GM21381 (cell line): ENCODE results near the gene MYOD1.

Experiments used
- ATAC-seq: cut with Tn5 transposase; IDR thresholded peaks from one replicate; pipeline ENCODE4 v1.9.1; 2021; ENCODE audit warnings: mild to moderate bottlenecking, moderate library complexity; ENCODE audit not compliant: unreplicated experiment

Gene MYOD1

DNA sequence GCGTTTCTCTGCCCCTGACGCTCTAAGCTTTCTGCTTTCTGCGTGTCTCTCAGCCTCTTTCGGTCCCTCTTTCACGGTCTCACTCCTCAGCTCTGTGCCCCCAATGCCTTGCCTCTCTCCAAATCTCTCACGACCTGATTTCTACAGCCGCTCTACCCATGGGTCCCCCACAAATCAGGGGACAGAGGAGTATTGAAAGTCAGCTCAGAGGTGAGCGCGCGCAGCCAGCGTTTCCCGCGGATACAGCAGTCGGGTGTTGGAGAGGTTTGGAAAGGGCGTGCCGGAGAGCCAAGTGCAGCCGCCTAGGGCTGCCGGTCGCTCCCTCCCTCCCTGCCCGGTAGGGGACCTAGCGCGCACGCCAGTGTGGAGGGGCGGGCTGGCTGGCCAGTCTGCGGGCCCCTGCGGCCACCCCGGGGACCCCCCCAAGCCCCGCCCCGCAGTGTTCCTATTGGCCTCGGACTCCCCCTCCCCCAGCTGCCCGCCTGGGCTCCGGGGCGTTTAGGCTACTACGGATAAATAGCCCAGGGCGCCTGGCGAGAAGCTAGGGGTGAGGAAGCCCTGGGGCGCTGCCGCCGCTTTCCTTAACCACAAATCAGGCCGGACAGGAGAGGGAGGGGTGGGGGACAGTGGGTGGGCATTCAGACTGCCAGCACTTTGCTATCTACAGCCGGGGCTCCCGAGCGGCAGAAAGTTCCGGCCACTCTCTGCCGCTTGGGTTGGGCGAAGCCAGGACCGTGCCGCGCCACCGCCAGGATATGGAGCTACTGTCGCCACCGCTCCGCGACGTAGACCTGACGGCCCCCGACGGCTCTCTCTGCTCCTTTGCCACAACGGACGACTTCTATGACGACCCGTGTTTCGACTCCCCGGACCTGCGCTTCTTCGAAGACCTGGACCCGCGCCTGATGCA is at the start of gene MYOD1:
Gene MYOD1 (plus strand): TSS at position 544 of the 910 bp plus-strand sequence. CDS start 212 bp downstream, at position 756.
- ATAC-seq, result no peak

DNA sequence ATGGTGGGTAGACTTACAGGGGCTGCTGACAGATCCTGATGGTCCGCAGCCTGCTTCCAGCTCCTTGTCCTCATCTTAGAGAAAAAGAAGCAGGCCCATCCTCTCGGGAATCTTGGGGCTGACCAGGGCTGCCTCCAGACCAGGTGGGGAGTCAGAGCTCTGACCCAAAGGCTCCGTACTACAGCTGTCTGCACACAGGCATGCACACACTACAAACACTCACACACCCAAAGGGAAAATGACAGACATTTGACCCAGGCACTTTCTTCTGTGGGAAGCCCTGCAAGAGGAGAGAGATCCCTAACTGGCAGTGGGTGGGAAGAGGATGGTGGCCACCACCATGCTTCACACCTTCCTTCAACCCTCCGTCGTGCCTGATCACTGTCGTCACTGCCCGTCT is 46.9 kb upstream of the MYOD1 start:
- no peak for ATAC-seq

DNA sequence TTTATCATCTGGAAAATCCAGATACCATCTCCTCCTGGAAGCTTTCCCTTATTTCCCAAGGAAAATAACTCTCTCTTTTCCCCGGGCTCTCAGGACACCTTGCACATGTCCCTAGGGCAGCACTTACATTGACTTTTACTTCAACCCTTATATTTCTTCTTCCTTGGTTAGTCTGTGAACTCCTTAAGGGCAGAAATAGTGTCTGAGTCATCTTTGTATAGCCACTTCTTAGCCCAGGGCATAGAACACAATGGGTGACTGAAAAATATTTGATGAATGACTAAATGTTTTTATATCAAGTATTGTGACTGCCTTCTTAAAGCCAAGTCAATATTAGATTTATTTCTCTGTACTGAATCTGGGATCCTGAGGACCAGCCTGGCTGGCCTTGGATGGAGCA is 45.4 kb upstream of the MYOD1 start:
- ATAC-seq, result no peak

DNA sequence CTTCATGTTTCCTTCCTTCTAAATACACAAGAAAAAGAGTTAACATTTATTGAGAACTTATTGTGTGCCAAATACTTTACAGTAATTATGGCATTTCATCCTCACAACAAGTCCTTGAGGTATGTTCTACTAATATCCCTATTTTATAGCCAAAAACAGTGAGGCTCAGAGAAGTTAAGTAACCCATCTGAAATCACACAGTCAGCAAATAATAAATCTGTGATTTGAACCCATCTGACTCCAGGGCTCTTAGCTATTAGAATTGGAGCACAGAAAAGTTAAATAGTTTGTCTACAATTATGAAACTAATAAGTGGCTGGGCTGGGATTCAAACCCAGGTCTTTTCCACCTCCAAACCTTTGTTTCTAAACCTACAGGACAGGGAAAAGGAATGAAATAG is 36.5 kb upstream of the MYOD1 start:
- ATAC-seq, result no peak

DNA sequence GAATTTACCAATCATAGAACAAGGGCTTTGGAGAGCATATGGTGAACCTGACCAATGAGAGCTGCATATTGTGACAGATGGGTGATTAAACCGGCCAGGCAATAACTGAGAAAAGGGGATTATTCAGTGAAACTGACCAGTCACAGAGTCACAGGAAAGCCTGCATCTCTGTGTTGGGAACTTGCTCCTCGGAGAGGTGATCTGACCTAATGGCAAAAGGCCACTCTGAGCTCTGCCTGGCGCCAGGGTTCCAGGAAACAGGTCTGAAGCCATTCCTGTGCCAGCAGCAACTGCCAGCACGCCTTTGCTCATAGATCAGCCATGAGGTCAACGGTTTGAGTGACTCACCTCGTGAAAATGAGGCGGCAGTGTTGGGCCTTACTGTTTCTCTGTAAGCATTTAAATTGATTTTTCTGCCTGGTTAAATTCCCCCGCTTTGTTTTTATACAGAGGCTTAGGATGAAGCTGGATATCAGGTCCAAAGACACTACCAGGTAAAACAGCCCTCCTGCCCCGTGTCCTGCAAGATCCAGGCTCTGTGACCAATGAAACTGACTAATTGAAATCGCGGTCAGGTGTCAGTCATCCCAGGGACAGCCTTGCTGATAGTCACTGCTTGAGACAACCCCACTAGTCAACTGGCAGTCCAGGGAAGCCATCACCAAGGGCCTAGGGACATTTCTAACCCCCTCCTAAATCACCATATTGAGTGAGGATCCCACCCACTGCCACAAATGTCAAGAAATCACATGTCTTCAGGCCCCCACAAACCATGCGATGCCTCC is 35.8 kb upstream of the MYOD1 start:
- ATAC-seq, result no peak

DNA sequence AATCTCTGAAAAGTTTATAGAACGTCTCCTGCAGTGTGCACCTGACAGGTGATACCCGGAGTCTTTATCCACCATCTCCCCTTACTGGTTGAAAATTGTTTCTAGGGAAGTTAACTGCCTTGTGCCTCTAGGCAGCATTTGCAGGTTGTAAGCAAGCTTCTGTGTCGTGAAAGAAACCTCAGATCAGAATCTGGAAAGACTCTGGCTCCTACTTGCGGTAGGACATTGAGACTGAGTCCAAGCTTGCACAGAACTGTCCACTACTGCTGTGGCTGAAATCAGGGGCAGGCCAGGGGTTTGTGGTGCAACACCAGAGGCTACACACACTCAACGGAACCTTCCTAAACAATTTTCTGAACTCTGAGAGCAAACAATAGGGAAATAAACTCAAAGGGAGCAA is 34.8 kb upstream of the MYOD1 start:
- ATAC-seq, result no peak

DNA sequence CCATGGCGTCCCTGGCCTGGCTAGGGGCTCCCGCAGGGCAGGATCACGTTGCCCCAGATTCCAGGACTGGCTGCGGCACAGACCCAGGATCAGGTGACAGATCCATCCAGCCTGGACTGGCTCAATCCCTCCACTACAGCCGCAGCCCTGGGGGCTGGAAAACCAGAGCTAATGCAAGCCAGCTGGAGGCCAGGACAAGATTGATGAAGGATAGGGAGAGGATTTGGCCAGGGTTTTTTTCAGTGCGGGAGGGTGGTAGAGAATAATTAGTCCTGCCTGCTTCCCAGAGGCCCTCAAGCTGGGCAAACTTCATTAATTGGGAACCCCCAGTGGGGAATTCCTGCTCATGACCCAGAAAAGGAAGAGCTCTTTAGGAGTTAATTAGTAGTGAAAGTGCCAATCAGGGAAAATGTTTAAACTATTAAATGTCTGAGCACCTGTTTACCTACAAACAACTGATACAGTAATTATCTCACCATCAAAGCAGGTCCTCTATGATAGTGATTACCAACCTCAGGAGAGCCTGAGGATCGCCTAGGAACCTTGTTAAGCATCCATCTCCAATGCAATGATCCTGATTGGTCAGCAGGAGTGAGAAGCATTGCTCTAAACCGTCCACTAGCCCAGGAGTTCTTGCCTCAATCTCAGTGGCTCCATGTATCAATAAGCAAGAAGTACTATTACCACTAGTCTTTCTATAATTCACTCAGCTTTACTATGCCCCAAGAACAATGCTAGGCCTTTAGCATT is 33.0 kb upstream of the MYOD1 start:
- ATAC-seq, result no peak

DNA sequence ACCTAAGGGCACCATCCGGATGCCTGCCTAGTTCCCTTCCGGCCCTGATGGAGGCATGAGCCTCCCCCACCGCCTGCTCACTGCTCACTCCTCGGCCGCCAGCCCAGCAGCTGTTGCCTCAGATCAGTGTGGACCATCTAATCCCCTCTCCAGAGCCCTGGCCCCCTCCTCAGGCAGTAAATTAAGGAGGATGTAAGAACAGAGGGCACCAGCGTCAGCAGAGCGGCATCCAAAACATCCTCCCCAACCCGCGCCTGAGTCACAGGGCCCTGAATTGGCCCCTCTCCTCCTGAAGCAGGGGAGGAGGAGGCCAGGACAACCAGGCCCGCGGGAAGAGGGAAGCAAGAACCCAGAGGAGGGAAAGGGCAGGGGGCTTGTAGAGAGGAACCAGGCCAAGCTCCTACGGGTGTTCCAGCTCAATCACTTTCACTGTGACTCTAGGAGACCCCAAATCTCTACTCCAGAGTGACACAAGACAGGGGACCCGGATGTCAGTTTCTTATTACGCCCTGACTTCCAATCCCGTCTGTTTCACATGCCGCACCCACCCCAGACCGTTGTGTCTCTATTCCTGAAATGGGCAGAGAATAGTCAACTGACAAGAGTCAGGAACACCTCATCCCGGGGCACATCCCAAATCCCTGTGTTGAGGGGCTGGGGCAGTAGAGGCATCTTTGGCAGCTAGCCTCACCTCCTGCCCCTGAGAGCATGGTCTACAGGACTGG is 31.3 kb upstream of the MYOD1 start:
- no peak for ATAC-seq

DNA sequence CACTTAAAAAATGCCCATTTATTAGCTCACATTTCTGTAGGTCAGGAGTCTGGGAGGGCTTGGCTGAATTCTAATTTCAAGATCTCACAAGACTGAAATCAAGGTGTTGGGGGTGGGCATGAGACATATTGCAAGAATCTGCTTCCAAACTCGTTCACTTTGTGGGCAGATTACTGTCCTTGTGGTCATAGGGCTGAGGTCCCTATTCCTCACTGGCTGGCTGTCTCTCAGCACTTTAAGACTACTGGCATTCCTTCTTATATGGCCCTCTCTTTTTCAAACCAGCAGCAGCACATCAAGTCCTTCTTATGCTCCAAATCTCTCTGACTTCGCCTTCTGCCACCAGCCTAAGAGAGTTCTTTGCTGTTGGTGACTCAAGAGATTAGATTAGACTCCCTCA is 27.8 kb upstream of the MYOD1 start:
- ATAC-seq, result no peak

DNA sequence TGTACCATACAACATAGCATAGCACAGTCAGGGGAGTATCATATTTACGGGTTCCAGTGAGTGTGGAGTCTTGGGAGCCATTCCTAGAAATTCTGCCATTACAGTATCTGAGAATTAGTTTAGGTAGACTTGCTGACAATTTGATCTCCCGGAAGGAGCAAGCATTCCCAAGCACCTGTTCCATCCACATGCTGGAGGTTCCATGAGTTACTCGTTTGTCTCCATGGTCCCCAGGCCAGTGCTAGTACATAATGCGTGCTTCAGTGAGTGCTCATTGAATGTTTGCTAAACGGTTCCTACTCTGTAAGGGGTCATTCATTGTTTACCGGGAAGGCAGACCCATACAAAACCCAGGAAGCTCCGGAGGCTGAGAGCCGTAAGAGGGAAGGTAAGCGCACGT is 27.4 kb upstream of the MYOD1 start:
- ATAC-seq, result no peak

DNA sequence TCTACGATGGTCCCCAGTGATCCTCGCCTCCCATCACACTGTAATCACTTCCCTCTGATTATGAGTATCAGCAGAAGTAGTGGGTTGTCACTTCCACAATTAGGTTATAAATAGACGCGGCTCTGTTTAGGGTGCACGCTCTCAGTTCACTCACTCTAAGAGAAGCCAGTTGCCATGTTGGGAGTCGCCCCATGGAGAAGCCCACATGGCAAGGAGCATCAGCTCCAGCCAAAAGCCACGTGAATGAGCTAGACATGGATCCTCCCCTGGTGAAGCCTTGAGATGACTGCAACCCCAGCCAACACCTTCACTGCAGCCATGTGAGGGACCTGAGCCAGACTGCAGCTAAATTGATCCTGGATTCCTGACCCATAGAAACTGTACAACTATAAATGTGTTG is 26.4 kb upstream of the MYOD1 start:
- ATAC-seq, result no peak

DNA sequence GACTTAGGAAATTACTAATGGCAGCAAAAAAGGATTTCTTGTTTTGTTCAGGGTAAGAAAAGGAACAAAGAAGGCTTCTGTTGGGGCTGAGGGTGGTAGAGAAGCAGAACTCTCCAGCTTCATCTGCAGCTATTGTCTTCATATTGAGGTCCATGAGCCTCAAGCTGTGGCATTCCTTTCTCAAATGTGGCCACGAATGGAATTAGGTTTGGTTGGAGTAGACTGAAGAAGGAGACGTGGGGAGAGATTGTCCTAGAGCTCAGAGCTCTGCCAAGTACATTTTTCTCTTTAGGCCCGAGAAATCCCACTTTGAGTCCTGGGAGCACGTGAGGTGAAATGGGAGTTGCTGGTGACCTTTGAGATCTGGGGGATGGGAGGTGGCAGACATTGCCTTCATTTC is 25.8 kb upstream of the MYOD1 start:
- no peak for ATAC-seq

DNA sequence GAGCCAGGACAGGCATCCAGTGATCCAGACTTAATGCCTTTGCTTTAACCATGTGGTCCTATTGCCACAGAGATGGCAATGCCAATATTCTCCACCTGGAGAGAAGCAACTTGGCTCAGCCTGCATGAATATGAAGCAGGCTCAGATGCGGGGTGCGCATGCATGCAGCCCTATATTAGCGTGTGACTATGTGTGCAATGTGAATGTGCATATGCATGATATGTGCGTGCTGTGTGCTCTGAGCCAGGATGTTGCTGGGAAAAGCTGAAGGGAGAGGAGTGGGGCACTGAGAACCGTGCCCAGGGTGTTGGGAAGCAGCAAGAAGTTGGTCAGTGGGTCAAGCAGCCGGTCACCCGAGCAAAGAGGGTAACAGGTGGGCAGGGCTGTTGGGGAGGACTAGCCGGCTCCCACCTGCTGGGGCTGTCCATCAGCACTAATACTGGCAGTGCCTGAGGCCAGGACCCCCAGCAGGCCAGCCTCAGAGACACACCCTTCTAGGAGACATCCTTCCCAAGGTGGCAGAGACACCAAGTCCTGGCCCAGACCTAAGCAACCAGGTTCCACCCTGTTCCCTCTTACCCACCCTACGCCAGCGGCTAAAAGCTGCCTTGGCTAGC is 24.8 kb upstream of the MYOD1 start:
- no peak for ATAC-seq

DNA sequence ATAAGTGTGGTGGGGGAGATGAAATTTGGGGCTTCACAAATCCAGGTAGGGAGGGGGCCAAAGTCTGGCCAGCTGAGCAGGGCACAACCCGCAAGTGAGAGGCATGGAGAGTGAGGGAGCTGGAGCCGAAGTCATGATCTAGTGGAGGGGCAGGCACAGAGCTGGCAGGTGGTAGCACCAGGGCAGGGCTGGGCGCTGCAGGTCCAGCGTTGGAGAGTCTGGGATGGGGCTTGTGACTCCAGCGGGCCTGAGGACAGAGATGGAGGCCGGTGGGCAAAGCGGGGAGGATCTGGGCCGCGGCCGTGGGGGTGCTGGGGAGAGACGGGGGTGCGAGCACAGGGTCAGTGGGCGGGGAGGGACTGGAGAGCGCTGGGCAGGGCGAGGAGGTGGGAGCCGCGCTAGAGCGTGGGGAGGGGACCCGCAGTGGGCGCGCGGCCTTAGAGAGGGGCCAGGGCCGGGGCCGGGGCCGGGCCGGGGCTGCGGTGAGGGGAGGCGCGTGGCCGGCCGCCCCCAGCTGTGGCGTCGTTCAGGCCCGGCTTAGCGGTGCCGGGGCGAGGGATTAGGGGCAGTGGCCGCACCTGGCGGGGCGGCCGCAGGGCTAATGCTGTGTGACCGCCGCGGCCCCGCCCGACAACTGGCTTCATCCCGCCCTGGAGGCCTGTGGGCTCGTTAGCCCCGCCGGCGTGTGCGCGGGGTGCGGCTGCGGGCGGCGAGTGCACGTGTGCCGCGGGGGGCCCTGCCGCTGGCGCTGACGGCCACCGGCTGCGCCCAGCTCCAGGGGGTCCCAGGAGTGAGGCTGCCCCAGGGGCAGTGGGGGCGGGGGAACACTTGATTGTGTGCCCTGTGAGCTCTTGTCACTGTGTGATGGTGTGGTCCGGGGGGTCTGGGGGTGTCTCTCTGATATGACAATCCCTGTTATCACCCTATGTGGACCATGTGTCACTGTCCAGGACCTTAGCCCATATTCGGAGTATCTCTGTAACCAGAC is 23.6 kb upstream of the MYOD1 start:
- ATAC-seq, result no peak

DNA sequence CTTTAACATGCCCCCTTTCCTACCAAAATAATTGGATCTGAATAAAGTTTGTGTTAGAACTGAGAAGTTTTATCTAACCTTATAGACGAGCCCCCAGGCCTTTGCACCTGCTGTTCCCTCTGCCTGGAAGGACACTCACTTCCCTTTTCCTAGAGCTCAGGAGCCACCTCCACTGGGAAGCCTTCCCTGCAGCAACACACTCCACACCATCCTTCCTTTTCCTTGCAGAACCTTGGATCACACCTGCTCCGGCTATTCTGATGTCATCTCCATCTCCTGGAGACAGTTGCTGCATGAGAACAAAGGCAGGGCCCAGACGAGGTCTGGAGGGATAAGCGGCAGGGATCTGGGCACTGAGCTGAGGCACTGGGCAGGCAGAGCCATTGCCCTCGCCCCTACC is 22.6 kb upstream of the MYOD1 start:
- no peak for ATAC-seq

DNA sequence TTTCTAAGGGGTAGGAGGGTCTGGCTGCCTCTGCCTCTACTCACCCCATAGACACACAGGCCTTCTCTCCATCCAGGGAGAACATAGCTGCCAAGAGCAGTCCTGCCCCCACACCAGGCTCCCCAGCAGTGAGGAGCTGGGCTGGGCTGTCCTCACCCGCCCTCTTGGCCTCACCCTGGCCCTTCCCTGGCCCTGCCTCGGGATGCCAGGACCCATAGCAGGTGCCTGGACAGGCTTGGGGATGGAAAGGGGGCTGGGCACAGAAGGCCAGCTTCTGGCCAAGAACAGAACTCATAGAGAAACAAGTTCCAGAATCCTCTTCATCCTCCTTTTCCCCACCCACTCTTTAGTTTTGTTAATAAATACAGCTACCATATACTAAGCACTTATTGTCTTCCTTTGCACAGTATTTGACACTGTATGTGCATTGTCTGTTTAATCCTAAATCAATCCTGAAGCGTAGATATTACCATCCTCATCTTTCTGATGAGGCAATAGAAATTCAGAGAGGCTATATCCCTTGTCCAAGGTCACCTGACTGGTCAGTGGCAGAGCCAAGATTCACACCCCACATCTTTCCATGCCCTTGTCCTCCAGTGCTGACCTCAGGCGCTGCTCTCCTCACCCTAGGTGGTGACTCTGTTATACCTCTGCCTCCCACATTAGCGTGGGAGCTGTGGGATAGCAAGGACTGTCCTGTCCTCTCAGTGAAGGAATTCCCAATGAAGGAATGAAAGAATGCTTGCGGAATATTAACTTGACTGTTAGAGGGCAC is 22.0 kb upstream of the MYOD1 start:
- ATAC-seq, result no peak

DNA sequence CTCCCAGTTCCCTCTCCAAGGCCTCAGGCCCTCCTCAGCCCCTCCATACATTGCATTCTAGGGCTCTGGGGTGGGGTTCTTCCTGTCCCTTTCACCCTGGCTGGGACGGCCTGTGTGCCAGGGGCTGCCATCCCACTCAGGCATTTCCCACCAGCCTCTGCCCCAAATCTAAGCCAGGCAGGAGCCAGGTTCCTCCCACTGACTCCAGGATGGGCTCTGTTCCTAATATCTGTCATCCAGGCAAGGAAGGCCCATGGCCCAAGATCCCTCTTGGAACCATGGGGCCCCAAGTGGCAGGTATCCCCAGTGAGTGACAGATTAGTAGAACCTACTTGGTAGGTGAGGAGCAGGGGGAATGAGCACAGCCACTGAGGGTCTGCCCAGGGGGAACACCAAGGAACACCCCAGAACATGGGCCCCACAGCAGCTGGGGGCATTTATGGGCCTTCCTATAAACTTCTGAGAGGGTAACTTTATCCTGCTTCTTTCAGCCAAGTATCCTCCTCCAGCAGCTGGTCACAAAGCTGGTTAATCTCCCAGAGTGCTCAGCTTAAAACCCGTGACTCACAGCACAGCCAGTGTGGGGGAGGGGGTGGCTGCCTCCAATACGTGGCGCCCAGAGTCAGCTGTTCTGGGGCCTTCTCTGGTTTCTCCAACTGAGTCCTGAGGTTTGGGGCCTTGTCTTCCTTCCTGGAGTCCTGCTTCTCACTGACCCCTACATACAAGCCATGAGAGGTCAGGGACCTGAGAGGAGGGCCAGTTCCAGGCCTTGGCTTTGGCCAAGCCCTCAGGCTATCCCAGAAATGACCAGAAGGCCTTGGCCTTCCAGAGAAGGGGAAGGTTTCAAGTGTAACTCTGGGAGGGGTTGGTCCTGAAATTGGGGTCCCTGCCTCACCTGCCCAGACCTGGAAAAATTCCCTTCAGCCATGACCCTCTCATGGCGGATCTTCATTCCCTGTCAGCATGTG is 19.9 kb upstream of the MYOD1 start:
- ATAC-seq, result no peak
